Measurements from ENCODE around the gene DCST2. TPM values are rescaled to one million over a fixed set of nuclear protein-coding genes. Genes with fewer than 3 reads are reported as not detected.
A peak's percentile ranks its signal among the peaks of the same experiment; 100 is the strongest.
"Not testable (repeated sequence)": the region's sequence is repeated elsewhere in the genome, so short reads cannot be mapped to it uniquely, and the experiment has no call there.

Gene DCST2
- total RNA-seq, 6 experiments from 2014 or later: 0.08 to 0.14 TPM; not detected in 4

DNA sequence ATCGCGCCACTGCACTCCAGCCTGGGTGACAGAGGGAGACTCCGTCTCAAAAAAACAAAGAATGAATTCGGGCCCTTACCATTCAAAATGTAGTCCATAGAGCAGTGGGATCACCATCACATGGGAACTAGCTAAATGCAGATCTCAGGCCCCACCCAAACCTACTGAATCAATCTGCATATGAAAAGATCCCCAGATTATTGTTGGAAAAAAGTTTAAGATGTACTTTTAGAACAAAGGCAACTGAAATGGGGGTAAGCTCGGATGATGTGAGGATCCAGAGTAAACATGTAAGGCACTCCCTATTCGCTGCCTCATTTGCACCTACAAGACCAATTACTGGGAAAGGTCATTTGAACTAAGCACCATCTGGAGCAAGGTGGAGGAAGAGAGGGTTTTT, 51.2 kb downstream of the DCST2 start:
- H3K27ac Mint-ChIP-seq: no peak overlapping the region
- TF ChIP-seq, protein P1, sequence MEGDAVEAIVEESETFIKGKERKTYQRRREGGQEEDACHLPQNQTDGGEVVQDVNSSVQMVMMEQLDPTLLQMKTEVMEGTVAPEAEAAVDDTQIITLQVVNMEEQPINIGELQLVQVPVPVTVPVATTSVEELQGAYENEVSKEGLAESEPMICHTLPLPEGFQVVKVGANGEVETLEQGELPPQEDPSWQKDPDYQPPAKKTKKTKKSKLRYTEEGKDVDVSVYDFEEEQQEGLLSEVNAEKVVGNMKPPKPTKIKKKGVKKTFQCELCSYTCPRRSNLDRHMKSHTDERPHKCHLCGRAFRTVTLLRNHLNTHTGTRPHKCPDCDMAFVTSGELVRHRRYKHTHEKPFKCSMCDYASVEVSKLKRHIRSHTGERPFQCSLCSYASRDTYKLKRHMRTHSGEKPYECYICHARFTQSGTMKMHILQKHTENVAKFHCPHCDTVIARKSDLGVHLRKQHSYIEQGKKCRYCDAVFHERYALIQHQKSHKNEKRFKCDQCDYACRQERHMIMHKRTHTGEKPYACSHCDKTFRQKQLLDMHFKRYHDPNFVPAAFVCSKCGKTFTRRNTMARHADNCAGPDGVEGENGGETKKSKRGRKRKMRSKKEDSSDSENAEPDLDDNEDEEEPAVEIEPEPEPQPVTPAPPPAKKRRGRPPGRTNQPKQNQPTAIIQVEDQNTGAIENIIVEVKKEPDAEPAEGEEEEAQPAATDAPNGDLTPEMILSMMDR (IDR thresholded peaks at IDR 0.05): no peak
- H3K9me3 Mint-ChIP-seq: no peaks in the 10 kb centered on the region
- no peaks in the 10 kb centered on the region for H3K27me3 Mint-ChIP-seq (ENCODE audit: insufficient read depth)
- peaks cover 8% of the 10 kb centered on the region; the same call in 1 of the 2 replicates for H3K36me3 Mint-ChIP-seq (ENCODE audit: low read depth)
- H3K4me1 Mint-ChIP-seq (ENCODE audit: low read depth): peaks cover 12% of the 10 kb centered on the region
- DNase-seq: no peak
- no peak overlapping the region for H3K4me3 Mint-ChIP-seq

DNA sequence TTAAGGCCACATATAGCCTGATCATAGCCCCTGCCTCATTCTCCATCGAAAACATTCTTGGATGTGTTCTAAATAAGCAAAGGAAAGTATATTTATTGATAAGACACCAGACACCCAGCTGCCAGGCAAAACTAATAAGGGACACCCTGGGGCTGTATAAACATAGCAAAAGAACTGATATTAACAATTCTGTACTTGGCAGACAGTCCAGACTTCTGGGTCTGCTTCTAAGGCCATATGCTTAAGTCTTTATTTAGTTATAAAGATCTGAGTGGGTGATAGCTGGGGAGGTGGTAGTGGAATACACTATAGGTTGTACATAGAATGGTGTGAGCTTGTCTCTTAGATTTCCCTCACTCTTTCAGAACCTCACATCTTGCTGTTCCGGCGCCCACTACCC, 55.2 kb downstream of the DCST2 start:
- H3K27ac Mint-ChIP-seq: no peak overlapping the region; the same call in 1 of the 2 replicates
- no peaks in the 10 kb centered on the region for H3K9me3 Mint-ChIP-seq
- peaks cover 6% of the 10 kb centered on the region for H3K4me1 Mint-ChIP-seq (ENCODE audit: low read depth)
- TF ChIP-seq, protein P1 (IDR thresholded peaks at IDR 0.05): no peak
- H3K27me3 Mint-ChIP-seq (ENCODE audit: insufficient read depth): no peaks in the 10 kb centered on the region
- H3K4me3 Mint-ChIP-seq: no peak overlapping the region
- no peak for DNase-seq
- peaks cover 8% of the 10 kb centered on the region; the same call in 1 of the 2 replicates for H3K36me3 Mint-ChIP-seq (ENCODE audit: low read depth)

DNA sequence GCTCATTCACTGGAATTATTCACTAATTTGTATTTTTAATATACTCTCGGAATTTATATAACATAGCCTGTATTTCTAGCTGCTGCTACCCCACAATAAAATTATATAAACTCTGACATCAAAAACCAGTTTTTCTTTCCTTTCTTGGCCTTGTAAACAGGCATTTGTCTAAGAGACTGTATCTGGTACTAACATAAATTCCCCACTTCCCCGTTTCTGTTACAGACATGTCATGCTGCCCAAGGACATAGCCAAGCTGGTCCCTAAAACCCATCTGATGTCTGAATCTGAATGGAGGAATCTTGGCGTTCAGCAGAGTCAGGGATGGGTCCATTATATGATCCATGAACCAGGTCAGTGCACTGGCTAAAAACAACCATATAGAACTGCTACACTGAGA, 55.8 kb downstream of the DCST2 start:
- H3K4me3 Mint-ChIP-seq; H3K27ac Mint-ChIP-seq; H3K4me1 Mint-ChIP-seq (ENCODE audit: low read depth); DNase-seq; H3K27me3 Mint-ChIP-seq (ENCODE audit: insufficient read depth); H3K9me3 Mint-ChIP-seq; H3K36me3 Mint-ChIP-seq (ENCODE audit: low read depth): not testable (repeated sequence)

DNA sequence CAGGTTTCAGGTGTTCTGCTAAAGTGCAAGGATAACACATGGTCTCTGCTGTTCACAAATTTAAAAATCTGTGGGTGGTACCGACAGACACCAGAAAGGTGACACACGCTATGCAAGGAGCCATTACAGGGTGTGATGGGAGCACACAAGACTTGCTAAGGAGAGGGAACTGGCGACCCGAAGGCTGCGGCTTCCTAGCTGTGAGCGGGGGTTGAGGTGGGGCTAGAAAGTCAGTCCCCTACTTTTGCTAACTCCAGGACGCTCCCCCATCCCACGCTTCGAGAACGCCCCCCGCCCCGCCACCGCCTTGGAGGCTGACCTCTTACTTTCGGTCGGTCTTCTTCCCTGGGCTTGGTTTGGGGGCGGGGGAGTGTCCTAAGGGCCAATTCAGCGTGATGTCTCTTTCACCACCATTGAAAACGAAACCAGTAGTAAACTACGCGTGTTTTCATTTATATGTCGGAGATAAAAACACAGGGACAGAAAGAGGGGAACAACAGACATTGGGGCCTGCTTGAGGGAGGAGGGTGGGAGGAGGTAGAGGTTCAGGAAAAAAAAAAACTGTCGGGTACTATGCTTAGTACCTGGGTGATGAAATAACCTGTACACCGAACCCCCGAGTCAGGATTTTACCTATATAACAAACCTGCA, 58.0 kb downstream of the DCST2 start:
- peak; percentile 47 for DNase-seq
- Mint-ChIP-seq H3K36me3 (ENCODE audit: low read depth) (peaks cover 20% of the 10 kb centered on the region), H3K27me3 (ENCODE audit: insufficient read depth) (peaks cover 2% of the 10 kb centered on the region; the same call in 1 of the 2 replicates), H3K4me3 (no peak overlapping the region), H3K9me3 (no peaks in the 10 kb centered on the region), H3K27ac (no peak overlapping the region), H3K4me1 (ENCODE audit: low read depth) (peaks cover 6% of the 10 kb centered on the region)
- TF ChIP-seq, protein P1 (IDR thresholded peaks at IDR 0.05): no peak

DNA sequence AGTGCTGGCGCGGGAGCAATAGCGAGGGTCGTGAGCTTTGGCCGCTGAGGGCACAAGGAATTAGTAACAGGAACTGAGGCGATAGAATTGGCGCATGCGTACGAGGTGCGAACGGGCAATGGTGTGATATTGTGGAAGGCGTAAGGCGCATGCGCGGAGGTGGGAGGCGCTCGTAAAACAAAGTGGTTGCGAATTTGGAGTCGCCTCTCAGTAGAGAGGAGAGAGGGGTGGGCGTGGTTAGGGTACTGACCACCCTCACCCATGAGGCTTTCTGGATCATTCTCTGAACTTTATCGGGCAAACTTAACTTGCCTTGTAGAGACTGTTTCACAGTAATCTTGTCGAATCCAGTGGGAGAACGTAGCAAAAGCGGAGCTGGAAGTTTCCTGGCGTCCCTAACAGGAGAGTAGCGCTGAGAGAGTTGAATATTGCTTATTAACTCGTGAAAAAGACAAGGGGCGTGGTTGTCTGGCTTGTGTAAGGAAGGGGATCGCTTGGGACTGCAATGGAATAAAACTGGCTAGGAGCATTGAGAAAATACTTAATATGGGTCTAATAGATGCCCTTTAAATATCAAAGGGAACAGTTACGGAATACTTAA, 58.7 kb downstream of the DCST2 start:
- peaks cover 2% of the 10 kb centered on the region; the same call in 1 of the 2 replicates for H3K27me3 Mint-ChIP-seq (ENCODE audit: insufficient read depth)
- peaks cover 6% of the 10 kb centered on the region for H3K4me1 Mint-ChIP-seq (ENCODE audit: low read depth)
- no peak overlapping the region for H3K27ac Mint-ChIP-seq
- TF ChIP-seq, protein P1 (IDR thresholded peaks at IDR 0.05): no peak
- H3K36me3 Mint-ChIP-seq (ENCODE audit: low read depth): peaks cover 20% of the 10 kb centered on the region
- H3K4me3 Mint-ChIP-seq: no peak overlapping the region
- peak; percentile 89 for DNase-seq
- H3K9me3 Mint-ChIP-seq: no peaks in the 10 kb centered on the region

DNA sequence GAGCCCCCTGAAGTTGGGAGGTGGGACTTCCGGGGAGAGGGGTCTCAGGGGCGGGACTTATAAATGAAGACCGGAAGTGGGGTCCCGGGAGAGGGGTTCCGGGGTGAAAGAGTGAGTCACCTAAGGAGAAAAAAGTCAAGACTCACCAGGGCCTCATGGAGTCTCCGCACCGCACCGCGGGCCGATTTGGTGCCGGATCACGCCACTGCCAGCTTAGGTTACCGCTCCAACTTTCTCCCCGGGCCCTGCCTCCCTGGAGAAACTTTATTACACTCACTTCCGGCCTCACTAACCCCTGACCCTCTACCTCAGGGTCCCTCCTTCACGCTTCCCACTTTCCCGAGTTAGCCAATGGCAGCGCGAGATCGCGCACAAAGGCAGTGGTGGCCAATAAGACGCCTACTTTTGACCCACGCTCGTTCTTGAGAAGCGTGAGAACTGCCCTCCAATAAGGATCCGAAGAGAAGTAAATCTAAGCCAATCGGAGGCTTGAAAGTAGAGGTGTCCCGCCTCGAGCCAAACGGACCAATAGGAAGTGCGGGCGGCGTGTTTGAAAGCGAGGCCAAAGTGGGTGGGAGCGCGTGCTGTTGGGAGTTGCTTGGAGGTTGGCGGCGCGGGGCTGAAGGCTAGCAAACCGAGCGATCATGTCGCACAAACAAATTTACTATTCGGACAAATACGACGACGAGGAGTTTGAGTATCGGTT, 59.3 kb downstream of the DCST2 start, which contains the start of gene CKS1B:
Gene CKS1B, plus strand, starts transcription at position 580 of the 706 bp plus-strand sequence. Its CDS starts 65 bp downstream, at position 645.
- peaks cover 21% of the 10 kb centered on the region for H3K36me3 Mint-ChIP-seq (ENCODE audit: low read depth)
- peaks cover 2% of the 10 kb centered on the region; the same call in 1 of the 2 replicates for H3K27me3 Mint-ChIP-seq (ENCODE audit: insufficient read depth)
- H3K4me1 Mint-ChIP-seq (ENCODE audit: low read depth): peaks cover 6% of the 10 kb centered on the region
- peak; percentile 100 for DNase-seq
- TF ChIP-seq, protein P1 (IDR thresholded peaks at IDR 0.05): no peak
- no peak within 1 kb of the TSS for H3K4me3 Mint-ChIP-seq
- H3K27ac Mint-ChIP-seq: no peak within 1 kb of the TSS
- no peaks in the 10 kb centered on the region for H3K9me3 Mint-ChIP-seq
